ENCODE measurements around the gene SEZ6. TPM values are rescaled to one million over a fixed set of nuclear protein-coding genes. Genes with fewer than 3 reads are reported as not detected.

SEZ6 gene, protein sequence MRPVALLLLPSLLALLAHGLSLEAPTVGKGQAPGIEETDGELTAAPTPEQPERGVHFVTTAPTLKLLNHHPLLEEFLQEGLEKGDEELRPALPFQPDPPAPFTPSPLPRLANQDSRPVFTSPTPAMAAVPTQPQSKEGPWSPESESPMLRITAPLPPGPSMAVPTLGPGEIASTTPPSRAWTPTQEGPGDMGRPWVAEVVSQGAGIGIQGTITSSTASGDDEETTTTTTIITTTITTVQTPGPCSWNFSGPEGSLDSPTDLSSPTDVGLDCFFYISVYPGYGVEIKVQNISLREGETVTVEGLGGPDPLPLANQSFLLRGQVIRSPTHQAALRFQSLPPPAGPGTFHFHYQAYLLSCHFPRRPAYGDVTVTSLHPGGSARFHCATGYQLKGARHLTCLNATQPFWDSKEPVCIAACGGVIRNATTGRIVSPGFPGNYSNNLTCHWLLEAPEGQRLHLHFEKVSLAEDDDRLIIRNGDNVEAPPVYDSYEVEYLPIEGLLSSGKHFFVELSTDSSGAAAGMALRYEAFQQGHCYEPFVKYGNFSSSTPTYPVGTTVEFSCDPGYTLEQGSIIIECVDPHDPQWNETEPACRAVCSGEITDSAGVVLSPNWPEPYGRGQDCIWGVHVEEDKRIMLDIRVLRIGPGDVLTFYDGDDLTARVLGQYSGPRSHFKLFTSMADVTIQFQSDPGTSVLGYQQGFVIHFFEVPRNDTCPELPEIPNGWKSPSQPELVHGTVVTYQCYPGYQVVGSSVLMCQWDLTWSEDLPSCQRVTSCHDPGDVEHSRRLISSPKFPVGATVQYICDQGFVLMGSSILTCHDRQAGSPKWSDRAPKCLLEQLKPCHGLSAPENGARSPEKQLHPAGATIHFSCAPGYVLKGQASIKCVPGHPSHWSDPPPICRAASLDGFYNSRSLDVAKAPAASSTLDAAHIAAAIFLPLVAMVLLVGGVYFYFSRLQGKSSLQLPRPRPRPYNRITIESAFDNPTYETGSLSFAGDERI
- total RNA-seq: not detected
- long read RNA-seq: 0 reads

DNA sequence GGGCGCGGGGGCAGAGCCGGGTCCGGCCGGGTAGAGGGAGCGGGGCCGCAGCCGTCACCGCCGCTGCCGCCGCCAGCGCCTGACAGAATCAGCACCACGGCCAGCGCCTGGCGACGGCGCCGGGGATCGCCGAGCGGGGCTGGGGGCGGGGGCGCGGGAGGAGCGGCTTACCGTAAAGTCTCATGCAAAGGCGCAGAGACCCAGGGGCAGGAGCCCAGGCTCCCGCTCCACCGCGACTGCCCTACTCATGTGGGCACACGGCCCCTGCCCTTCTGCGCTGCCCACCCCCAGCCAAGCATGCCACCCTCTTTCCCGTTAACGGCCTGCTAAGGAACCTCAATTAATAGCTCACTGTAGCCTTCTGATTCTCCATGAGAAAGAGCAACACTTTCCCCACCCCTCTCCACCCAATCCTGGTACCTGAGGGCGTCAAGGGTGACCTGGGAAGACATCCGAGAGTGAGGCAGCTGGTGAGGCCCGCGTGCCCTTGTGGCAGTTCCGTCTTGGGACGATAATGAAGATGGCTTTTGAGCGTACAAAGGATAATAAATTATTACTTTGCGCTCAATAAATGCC is at the start of gene SEZ6:
TSS of gene SEZ6 (minus strand) at position 98 of the 576 bp plus-strand sequence. CDS start 164 bp downstream, outside the sequence.
- no peak for DNase-seq (ENCODE audit: low spot score)

DNA sequence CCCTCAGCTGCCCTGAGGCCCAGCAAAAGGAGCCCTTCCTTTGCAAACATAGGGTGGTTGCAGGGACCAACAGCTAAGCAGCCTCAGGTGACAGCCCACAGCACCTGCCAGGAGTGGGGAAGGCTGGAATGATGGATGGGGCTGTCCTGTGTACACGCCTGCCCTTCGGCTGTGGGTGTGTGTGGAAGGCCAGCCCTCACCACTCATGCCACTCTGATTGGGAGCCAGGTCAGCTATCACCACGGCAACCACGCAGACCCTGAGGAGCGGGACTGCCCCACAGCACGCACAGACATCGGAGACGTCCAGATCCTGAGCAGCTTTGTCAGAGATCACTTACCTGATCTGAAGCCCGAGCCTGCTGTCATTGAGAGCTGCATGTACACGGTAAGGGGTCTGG is 49.0 kb upstream of the SEZ6 start:
- DNase-seq (ENCODE audit: low spot score): no peak

DNA sequence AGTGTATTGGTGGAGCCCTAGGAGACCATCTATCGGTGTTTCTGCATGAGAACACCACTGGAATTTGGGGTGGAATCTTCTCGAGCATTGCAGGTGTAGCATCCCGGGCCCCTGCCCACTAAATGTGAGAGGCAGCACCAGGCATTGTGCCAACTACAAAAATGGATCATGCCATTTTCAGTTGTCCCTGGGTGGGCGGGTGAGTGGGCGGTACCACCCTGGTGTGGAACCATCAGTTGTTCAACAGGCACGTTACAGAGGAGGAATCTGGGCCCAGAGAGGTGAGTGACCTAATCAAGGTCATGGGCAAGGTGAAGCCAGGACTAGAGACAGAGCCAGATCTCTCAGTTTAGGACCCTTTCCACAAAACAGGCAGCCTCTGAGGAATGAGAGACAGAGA is 45.9 kb upstream of the SEZ6 start:
- DNase-seq (ENCODE audit: low spot score): no peak

DNA sequence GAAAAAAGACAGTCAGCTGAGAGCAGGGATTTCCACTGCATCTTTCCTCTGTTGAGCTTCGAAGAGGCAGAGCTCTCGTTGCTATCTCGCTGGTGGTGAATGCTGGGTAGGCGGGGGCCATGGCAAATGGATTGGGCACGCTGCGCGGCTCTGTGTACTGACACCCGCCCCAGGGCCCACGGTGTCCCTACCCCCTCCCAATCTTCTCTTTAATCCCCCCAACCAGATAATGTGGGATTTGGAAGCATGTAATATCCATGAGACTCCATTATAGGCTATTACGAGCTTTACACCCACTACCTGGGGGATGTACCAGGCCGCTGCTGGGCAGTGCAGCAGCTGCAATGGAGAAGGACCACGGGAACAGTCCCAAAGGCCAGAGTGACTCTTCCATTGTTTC is 45.4 kb upstream of the SEZ6 start:
- DNase-seq (ENCODE audit: low spot score): no peak

DNA sequence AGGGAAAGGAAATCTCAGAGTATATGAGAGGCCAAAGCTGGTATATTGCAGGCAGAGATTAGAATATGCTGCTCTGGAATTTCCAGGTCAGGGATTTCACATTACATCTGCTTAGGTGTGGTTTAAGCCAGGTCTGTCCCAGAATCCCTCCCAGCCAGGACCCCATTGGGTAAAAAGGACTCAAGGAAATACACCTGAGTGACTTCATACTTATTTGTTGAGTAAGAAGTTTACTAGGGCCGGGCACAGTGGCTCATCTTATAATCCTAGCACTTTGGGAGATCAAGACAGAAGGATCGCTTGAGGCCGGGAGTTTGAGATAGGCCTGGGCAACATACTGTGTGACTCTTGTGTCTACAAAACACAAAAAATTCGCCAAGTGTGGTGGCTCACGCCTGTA is 44.3 kb upstream of the SEZ6 start:
- DNase-seq (ENCODE audit: low spot score): no peak

DNA sequence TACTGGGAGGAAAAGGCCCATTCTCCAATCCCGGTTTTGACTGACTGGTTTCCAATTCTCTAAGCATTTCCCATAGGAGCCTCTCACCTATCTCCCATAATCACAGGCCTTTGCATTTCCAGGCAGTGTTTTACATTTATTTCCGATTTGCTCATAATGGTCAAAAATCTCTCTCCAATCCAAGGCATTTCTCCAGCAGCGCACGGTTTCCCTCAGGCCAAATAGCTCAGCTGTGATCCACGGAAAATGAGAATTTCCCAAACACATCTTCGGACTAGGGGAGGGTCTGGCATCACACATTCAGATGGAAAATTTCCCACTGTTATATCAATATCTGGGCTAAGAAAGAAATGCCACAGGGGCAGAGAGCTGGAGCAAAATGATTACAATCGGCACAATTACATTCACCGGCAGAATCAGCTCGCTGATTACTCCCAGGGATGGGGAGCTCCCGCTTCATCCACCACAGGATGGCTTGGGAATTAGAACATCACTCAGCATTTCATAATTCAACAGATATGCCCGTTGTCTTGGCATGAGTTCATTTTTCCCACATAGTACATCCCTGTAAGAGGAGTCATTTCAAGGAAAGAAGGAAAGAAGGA is 43.8 kb upstream of the SEZ6 start:
- DNase-seq (ENCODE audit: low spot score): no peak

DNA sequence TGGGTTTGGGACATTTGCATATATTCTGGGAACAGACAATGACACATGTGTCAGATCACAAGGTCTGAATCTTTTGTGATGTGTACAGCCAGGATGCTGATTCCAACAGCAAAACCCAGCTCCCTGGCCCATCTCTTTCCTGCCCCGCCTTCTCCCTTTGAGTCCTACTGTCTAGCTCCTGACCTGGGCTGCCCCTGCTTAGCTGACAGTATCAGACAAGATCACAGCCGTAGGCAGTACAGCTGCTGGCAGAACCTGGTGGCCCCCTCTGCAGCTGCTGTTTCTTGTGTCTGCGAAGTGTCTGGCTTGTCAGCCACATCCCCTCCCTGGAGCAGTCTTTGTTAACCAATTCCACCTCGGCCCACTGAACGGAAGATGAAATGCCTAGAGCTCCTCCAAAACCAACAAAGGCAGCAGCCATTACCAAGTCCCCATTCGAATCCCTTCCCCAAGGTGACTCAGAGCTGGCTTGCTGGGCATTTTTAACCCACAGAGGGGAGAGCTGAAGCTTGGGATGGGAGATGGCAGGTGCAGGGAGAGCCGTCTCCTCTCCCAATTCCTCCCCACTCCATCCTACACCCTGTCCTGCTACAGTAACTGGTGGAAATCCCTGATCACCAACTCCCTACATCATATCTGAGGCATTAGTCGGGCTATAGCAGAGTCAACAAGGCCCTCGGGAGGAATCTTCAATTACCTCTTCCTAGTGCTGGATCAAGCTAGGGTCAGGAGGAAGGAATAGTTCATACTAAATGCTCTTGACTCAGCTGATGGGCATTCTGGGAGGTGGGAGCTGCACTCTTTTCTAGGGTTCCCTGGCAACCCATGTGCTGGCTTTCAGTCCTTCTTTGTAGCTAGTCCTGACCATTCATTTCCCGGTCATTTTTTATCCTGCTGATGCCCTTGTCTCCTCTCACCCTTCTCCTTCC is 42.9 kb upstream of the SEZ6 start:
- DNase-seq (ENCODE audit: low spot score): no peak

DNA sequence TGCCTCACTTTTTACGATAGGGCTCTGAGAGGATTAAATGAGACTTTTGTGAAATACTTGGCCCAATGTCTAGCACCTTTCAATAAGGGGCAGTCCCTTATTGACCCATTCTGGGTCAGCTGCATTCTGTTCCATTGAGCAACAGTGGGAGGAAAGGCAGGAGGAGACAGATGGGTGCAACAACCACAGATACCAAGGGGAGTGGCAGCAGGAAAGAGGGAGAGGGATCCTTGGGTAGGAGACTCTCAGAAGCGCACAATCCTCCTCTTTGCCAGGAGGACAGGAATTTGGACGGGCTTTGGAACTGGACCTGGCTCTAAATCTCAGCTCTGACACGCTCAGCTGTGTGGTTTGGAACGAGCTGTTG is 40.6 kb upstream of the SEZ6 start:
- DNase-seq (ENCODE audit: low spot score): no peak

DNA sequence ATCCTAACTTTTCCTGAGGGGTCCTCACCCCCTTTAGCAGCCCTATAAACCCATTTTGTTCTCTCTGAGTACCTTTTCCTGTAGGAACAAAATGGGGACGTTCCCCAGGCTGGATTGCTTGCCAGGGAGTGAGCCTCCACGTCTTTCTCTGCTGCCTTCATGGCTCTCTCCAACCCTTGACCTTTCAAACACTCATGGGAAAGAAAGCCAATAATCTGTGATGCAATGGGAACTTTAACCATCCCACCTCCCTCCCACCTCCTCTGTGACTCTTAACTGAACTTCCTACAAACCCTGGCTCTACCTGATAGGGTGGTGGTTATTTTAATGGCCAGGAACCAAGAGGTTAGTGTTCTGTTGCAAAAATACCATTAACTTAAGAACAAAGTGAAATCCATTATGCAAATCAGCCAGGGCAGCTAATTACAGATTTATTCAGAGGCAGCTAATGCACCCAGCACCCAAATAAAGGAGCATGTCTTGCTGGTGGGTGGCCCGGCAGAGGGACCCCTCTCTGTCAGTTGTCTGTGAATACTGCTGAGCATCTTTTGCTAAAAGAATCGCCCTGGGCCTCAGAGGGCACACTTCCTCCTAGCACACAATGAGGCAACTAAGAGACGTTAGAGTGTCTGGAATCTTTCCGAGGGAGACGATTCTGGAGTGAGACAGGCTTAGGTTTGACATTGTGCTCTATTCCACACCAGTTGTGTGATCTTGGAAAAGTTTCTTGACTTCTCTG is 40.1 kb upstream of the SEZ6 start:
- no peak for DNase-seq (ENCODE audit: low spot score)

DNA sequence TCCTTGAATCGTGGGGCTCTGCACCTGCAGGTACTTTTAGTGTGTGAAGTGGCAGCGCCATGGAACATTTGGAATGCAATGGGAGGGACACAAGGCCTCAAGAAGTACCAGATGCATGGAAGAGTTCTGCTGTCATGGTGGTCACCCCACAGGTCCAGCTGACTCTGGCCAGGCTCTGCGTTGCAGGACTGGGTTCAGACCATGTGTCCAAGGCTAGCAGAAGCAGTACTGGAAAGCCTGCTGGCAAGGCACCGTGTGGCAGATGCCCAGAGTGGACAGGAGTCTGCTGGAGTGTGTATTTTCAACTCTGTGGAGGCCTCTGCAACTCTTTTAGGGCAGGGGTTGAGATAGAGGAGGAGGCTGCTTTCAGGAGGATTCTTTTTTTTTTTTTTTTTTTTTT is 39.2 kb upstream of the SEZ6 start:
- no peak for DNase-seq (ENCODE audit: low spot score)

DNA sequence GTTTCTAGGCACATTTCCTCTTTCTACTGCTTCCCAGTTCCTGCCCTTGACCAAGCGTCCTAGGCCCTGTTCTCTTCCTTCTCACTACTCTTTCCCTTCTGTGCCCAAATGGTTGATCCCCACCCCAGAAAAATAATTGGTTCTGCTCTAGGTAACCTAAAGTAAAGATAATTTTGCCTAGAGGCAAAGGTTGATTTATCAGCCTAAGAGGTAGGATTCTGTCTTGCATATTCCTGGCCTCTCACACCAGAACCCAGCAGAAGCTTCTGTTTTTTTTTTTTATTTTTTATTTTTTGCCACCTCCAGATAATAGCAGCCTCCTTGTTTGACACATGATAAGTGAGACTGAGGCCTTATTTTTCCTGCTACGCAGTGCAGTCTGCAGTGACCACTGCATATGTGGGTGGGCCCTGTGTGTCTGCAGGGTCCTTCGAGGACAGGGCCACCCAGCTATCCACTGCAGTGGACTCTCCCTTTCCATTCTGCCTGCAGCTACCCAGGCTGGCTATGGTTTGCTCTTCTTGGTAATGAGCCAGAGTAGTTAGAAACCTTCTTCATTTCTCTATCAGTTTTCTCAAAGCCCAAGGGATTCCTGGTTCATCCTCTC is 37.8 kb upstream of the SEZ6 start:
- DNase-seq (ENCODE audit: low spot score): no peak

DNA sequence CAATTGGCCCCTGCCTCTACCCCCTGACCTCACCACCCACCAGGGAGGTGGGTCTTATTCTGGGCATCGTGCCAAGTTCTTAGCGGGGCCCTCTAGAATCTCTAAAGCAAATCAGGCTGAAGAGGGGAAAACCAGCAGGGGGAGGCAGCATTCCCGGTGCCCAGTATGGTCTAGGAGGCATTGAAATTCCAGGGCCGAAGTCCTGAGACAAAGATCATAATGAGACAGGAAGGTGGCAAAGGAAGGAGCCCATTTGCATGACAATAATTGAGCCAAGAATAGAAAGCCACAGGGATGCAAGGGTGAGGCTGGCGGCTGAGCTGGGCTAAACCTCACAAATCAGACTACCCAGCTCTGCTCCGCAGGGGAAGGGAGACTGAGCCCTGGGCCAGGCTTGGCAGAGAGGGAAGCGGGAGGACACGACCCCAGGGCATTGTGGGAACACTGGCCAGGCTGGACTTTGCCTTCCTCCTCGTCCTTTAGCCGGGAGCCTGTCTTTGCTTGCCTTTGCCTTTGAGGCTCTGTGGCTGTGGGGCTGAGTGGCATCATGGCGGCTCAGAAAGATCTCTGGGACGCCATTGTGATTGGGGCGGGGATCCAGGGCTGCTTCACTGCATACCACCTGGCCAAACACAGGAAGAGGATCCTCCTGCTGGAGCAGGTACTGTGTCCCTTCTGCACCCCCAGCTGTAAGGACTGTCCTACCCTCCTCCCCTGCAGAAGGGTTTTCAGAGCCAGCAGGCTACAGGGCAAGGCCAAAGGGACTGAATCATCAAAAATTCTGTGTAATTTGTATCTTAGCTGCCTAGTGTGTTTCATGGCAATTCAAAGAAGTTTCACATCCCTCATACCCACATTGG is 37.1 kb upstream of the SEZ6 start, which contains the start of gene PIPOX:
TSS of gene PIPOX (plus strand) at position 463 of the 860 bp plus-strand sequence. CDS start at position 548, 85 bp downstream.
- no peak for DNase-seq (ENCODE audit: low spot score)

DNA sequence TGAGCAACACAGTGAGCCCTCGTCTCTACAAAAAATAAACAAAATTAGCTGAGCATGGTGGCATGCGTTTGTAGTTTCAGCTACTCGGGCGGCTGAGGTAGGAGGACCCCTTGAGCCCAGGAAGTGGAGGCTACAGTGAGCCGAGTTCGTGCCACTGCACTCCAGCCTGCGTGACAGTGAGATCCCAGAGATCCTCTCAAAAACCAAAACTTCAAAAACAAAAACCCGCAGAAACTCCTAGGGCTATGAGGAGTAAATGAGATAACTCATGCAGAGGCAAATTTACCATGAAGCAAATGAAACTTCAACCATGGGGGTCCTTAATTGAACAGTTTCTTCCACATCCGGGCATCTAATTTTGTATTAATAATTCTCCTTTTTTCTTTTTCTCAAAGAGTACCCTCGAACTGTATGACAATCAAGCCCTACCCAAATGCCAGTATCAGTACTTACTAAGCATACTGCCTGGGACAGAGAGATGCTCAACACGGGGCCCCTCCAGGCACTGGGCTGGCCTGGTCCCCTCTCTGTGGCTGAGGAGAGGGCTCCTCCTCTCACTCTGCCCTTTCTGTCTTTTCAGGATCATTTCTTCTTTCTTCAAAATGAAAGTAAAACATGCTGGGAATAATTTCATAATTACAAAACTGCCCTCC is 36.3 kb upstream of the SEZ6 start:
- DNase-seq (ENCODE audit: low spot score): no peak

DNA sequence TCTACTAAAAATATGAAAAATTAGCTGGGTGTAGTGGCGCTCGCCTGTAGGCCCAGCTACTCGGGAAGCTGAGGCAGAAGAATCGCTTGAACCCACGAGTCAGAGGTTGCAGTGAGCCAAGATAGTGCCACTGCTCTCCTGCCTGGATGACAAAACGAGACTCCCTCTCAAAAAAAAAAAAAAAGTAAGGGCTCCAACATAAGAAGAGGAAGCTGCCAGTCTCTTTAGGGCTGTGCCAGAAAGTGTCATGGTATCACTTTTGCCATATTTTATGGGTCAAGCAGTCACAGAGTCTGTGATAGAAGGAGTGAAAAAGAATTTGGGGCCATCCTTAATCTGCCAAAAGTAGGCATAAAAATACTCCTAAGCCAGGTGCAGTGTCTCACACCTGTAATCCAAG is 35.7 kb upstream of the SEZ6 start:
- DNase-seq (ENCODE audit: low spot score): no peak

DNA sequence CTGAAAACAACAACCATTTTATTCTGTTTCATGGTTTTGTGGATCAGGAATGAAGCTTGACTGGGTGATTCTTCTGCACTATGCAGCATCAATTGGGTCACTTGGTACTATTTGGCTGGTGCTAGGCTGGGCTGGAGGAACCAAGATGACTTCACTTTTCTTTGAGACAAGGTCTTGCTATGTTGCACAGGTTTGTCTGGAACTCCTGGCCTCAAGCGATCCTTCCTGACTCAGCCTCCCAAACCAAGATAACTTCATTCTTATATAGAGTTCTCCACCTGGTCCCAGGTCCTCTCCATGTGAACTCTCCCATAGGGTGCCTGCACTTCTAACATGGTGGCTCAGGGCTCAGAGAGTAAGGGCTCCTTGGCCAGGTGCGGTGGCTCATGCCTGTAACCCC is 35.3 kb upstream of the SEZ6 start:
- no peak for DNase-seq (ENCODE audit: low spot score)

DNA sequence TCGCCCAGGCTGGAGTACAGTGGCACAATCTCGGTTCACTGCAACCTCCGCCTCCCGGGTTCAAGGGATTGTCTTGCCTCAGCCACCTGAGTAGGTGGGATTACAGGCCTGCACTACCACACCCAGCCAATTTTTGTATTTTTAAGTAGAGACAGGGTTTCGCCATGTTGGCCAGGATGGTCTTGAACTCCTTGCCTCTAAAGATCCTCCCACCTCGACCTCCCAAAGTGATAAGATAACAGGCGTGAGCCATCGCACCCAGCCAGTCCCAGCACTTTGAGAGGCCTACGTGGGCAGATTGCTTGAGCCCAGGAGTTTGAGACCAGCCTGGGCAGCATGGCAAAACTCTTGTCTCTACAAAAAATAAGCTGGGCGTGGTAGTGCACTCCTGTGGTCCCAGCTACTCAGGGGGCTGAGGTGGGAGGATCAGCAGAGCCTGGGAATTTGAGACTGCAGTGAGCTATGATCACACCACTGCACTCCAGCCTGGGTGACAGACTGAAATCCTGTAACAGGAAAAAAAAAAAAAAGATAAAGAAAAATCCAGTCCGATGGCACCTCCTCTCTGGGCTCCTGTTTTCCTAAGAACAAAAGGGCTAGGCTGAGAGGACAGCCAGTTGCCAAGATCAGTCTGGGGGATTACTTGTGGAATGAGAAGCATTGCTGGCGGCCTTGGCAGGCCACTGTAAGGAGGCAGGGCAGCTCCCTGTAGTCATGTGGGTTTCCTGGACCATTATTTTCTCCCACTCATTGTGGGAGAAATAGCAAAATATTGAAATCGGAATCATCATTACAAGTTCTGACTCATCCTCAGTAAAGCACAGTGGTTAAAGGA is 34.1 kb upstream of the SEZ6 start:
- DNase-seq (ENCODE audit: low spot score): no peak
